ENCODE results near the gene ANO1.

ANO1 gene

DNA sequence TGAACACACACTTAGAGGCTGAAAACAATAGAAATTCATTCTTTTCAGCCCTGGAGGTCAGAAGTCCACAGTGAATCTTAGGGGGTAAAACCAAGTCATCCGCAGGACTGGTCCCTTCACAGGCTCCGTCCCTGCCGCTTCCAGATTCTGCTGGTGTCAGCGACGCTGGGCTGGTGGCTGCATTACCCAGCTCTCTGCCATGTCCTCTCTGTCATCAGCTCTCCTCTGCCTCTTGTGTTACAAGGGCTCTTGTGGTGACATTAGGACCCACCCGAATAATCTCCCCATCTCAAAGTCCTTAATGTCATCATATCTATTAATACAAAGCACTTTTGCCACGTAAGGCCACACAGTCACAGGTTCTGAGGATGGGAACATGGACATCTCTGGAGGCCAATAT is 47.7 kb upstream of the ANO1 start:
- TF ChIP-seq EZH2 (optimal IDR thresholded peaks at IDR 0.05; ENCODE audit: low read depth, low read length) (no peak), EZH2phosphoT487 (IDR thresholded peaks at IDR 0.05; ENCODE audit: low read length) (no peak), CTCF (IDR thresholded peaks at IDR 0.05; ENCODE audit: low read length) (no peak)
- no peak for DNase-seq
- 0 out of 2 replicates have a peak overlapping the region, but pooled peaks have one; percentile 10 for H3K9ac ChIP-seq (ENCODE audit: low read length)
- peak overlapping the region; percentile 76 for H3K4me2 ChIP-seq (ENCODE audit: low read depth, low read length)
- H3K27me3 ChIP-seq (replicated peaks; ENCODE audit: insufficient read depth, low read length): peaks cover 59% of the 10 kb centered on the region
- no peak overlapping the region for H3K27ac ChIP-seq (ENCODE audit: low read length)
- no peaks in the 10 kb centered on the region for H3F3A ChIP-seq (ENCODE audit: insufficient read depth, low read length)
- no peaks in the 10 kb centered on the region for H4K20me1 ChIP-seq (ENCODE audit: insufficient read depth, low read length)
- no peaks in the 10 kb centered on the region for H3K79me2 ChIP-seq (ENCODE audit: low read length)
- H3K36me3 ChIP-seq (replicated peaks; ENCODE audit: insufficient read depth, low read length): no peaks in the 10 kb centered on the region
- H3K4me3 ChIP-seq (ENCODE audit: low read length): peak overlapping the region; percentile 45
- H2AFZ ChIP-seq (ENCODE audit: low read length): 0 out of 2 replicates have a peak overlapping the region, but pooled peaks have one; percentile 23
- no peaks in the 10 kb centered on the region for H3K9me3 ChIP-seq (replicated peaks; ENCODE audit: insufficient read depth, low read length)
- H3K4me1 ChIP-seq (ENCODE audit: low read length): no peaks in the 10 kb centered on the region
- H3K9me2 ChIP-seq (replicated peaks; ENCODE audit: insufficient read depth, low read length): no peaks in the 10 kb centered on the region

DNA sequence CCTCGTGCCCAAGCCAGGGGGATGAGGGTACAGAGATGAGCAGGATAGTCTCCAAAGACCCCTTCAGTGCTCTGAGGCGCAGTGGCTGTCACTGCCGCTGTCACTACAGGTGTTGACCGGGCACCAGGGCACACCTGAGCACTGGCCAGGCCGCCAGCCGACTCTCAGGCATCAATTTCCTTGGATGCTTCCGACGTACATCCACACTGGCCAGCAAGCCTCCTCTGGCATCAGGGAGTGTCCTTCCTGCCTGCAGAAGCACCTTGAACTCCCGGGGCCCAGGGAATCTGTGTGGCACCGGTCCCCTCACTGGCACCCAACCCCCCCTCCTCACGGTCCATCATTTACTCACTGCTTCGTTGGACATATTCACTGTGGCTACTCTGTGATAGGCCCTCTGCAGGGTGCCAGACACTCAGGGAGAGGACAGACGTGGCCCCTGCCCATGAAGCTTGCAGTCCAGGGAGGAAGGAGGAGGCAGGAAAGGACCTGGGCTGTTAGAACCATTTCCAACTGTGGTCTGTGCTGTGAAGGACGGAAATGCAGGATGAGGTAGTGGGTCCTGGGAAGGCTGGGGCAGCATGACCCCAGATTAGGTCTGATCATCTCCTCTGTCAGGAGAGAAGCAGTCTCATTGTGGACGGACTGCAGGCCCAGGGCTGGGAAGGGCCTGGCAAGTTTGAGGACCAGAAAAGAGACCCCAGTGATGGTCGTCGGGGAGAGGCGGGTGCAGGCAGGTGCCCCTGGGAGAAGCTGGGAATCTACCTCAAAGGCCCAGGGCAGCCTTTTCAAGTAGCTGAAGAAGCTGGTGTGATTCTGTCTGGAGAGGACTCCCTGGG is 46.3 kb upstream of the ANO1 start:
- no peak for TF ChIP-seq CTCF (IDR thresholded peaks at IDR 0.05; ENCODE audit: low read length)
- TF ChIP-seq EZH2phosphoT487 (IDR thresholded peaks at IDR 0.05; ENCODE audit: low read length): no peak
- TF ChIP-seq EZH2 (optimal IDR thresholded peaks at IDR 0.05; ENCODE audit: low read depth, low read length): no peak
- Histone ChIP-seq H3K79me2 (ENCODE audit: low read length) (no peaks in the 10 kb centered on the region), H4K20me1 (ENCODE audit: insufficient read depth, low read length) (no peaks in the 10 kb centered on the region), H3K4me2 (ENCODE audit: low read depth, low read length) (no peak overlapping the region), H3K36me3 (replicated peaks; ENCODE audit: insufficient read depth, low read length) (no peaks in the 10 kb centered on the region), H2AFZ (ENCODE audit: low read length) (no peak overlapping the region), H3K9me3 (replicated peaks; ENCODE audit: insufficient read depth, low read length) (no peaks in the 10 kb centered on the region), H3K27me3 (replicated peaks; ENCODE audit: insufficient read depth, low read length) (peaks cover 68% of the 10 kb centered on the region), H3K9me2 (replicated peaks; ENCODE audit: insufficient read depth, low read length) (no peaks in the 10 kb centered on the region), H3K4me1 (ENCODE audit: low read length) (no peaks in the 10 kb centered on the region), H3K27ac (ENCODE audit: low read length) (no peak overlapping the region), H3K9ac (ENCODE audit: low read length) (no peak overlapping the region), H3K4me3 (ENCODE audit: low read length) (no peak overlapping the region), H3F3A (ENCODE audit: insufficient read depth, low read length) (no peaks in the 10 kb centered on the region)
- DNase-seq: no peak

DNA sequence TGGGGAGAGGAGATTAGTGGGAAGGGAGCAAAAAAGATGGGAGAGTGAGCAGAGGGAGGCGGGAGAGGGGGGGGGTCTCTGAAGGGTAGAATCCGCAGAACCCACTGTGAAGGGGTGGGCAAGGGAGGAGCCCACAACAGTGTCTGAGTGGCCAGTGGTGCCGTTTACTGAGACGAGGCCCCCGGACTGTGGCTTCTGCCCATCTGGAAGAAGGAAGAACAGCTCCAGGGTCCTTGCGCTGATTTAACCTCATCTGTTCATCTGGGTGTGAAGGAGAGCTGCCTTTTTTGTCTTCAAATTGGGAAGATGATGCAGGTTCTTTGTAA is 45.7 kb upstream of the ANO1 start:
- no peaks in the 10 kb centered on the region for H4K20me1 ChIP-seq (ENCODE audit: insufficient read depth, low read length)
- no peaks in the 10 kb centered on the region for H3K9me3 ChIP-seq (replicated peaks; ENCODE audit: insufficient read depth, low read length)
- no peak overlapping the region for H3K4me2 ChIP-seq (ENCODE audit: low read depth, low read length)
- H3K79me2 ChIP-seq (ENCODE audit: low read length): no peaks in the 10 kb centered on the region
- no peak for DNase-seq
- no peak overlapping the region for H3K4me3 ChIP-seq (ENCODE audit: low read length)
- H3K36me3 ChIP-seq (replicated peaks; ENCODE audit: insufficient read depth, low read length): no peaks in the 10 kb centered on the region
- no peaks in the 10 kb centered on the region for H3F3A ChIP-seq (ENCODE audit: insufficient read depth, low read length)
- no peak overlapping the region for H3K27ac ChIP-seq (ENCODE audit: low read length)
- H3K9ac ChIP-seq (ENCODE audit: low read length): no peak overlapping the region
- H3K4me1 ChIP-seq (ENCODE audit: low read length): no peaks in the 10 kb centered on the region
- TF ChIP-seq EZH2 (optimal IDR thresholded peaks at IDR 0.05; ENCODE audit: low read depth, low read length): no peak
- no peak for TF ChIP-seq EZH2phosphoT487 (IDR thresholded peaks at IDR 0.05; ENCODE audit: low read length)
- no peak for TF ChIP-seq CTCF (IDR thresholded peaks at IDR 0.05; ENCODE audit: low read length)
- H2AFZ ChIP-seq (ENCODE audit: low read length): no peak overlapping the region
- no peaks in the 10 kb centered on the region for H3K9me2 ChIP-seq (replicated peaks; ENCODE audit: insufficient read depth, low read length)
- peaks cover 74% of the 10 kb centered on the region for H3K27me3 ChIP-seq (replicated peaks; ENCODE audit: insufficient read depth, low read length)
